Activated naive CD8-positive, alpha-beta T cell treated with anti-CD3 and anti-CD28 coated beads for 36 hours (primary cell): ENCODE results near the gene MT1HL1. TPM values are rescaled to one million over a fixed set of nuclear protein-coding genes. Genes with fewer than 3 reads are reported as not detected.

Source experiments
- DNase-seq: peaks from one replicate; pipeline ENCODE4 v3.0.0; 2021
- H3K27ac Mint-ChIP-seq: one replicate; pipeline ENCODE4 v1.8.0; 2022; ENCODE audit warnings: mild to moderate bottlenecking, moderate library complexity, mixed read lengths
- H3K27me3 Mint-ChIP-seq: one replicate; pipeline ENCODE4 v1.8.0; 2022; ENCODE audit warnings: mild to moderate bottlenecking, mixed read lengths
- H3K36me3 Mint-ChIP-seq: one replicate; pipeline ENCODE4 v1.8.0; 2021; ENCODE audit warnings: mild to moderate bottlenecking, mixed read lengths
- H3K4me1 Mint-ChIP-seq: one replicate; pipeline ENCODE4 v1.8.0; 2021; ENCODE audit warnings: mixed read lengths
- H3K4me3 Mint-ChIP-seq: one replicate; pipeline ENCODE4 v1.8.0; 2022; ENCODE audit warnings: mild to moderate bottlenecking, moderate library complexity, mixed read lengths
- H3K9me3 Mint-ChIP-seq: one replicate; pipeline ENCODE4 v1.8.0; 2022; ENCODE audit warnings: mixed read lengths
- total RNA-seq, 2 experiments: library from RNA; stranded (reverse); gene quantifications; one replicate each; pipeline ENCODE4 v1.2.3, GENCODE V29; 2021

The MT1HL1 gene
- total RNA-seq, 2 experiments from 2014 or later: not detected

DNA sequence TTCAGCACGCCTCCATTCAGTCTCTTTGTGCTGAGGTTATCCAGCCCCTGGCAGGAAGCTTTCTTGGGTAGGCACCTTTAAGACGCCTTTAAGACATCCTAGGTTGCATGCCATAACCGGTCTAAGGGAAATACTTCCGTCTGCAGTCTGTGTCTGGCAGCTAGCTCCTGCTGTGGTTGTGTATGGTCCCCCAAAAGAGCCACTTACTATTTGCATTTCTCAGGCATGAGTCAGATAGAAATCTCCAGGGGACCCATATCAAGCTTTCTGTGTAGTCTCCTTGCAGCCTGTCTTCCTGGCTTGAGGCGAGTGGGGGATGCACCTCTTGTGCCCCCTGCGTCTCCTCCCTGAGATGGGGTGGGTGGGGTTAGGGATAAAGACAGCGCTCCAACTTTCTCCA is 27.8 kb upstream of the MT1HL1 start:
- DNase-seq: no peak
- Mint-ChIP-seq H3K4me1 (no peaks in the 10 kb centered on the region), H3K27ac (no peak overlapping the region), H3K36me3 (no peaks in the 10 kb centered on the region), H3K9me3 (no peaks in the 10 kb centered on the region), H3K27me3 (peaks cover 35% of the 10 kb centered on the region), H3K4me3 (no peak overlapping the region)

DNA sequence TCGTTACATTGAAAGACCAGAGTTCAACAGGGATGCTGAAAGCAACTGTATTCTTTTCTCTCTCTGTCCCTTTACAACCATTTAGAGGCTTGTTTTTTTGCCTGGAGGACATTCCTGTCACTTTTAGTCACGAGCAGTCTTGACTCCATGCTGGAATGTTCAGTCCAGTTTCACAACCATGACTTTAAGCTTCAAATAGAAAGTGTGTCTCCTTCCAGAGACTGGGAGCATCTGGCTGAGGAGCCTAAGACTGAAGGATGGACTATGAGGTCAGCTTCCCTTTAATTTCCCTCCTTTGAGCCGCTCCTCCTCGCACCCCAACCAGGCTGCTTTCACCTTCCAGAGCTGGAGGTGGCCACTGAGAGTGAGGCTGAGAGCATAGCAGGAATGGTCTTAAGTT is 27.2 kb upstream of the MT1HL1 start:
- Mint-ChIP-seq H3K27me3 (peaks cover 35% of the 10 kb centered on the region), H3K27ac (no peak overlapping the region), H3K4me1 (no peaks in the 10 kb centered on the region), H3K36me3 (no peaks in the 10 kb centered on the region), H3K9me3 (no peaks in the 10 kb centered on the region), H3K4me3 (no peak overlapping the region)
- DNase-seq: no peak

DNA sequence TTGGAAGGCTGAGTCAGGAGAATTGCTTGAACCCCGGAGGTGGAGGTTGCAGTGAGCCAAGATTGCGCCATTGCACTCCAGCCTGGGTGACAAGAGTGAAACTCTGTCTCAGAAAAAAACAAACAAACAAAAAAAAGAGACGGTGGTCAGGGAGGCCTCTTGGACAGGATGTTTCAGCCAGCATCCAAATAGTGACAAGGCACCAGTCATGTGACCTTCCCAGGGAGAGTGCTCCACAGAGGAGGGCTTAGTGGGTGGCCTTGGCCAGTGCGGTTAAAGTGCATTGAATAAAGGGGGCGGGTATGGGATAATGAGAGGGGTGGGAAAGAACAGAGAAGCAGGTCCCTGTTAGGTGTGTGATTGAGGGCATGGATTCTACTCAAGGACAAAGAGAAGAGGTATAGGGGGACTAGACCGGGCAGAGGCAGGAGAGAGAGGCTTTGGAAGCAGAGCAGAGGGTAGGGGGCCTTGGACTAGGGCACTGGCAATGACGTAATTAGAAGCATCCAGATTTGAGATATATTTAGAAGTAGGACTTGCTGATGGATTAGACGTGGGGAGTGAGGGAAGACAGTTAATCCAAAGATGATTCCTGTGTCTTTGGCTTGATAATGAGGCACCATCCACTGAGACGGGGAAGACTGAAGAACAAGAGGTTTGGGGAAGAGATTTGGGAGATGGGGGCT is 25.8 kb upstream of the MT1HL1 start:
- no peak overlapping the region for H3K27ac Mint-ChIP-seq
- H3K9me3 Mint-ChIP-seq: peaks cover 4% of the 10 kb centered on the region
- H3K27me3 Mint-ChIP-seq: peaks cover 35% of the 10 kb centered on the region
- H3K36me3 Mint-ChIP-seq: no peaks in the 10 kb centered on the region
- no peak overlapping the region for H3K4me3 Mint-ChIP-seq
- no peaks in the 10 kb centered on the region for H3K4me1 Mint-ChIP-seq
- no peak for DNase-seq

DNA sequence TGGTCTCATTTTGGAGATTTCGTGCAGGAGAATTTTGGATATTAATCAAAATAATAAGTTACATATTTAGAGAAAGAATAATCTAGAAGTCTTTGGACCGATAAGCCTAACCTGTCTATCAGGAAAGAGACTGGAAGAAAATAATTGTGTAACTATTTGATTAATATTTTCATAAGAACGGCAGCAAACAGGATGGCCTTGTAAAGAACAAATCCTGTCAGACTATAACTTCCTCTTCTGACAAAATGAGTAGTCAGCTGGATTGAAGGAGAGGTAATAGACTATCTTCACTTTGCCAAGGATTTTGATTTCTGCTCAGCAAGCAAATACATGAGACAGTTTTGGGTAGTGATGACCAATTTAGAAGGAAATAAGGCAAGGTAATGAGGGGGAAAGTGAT is 25.0 kb upstream of the MT1HL1 start:
- H3K27ac Mint-ChIP-seq: no peak overlapping the region
- H3K27me3 Mint-ChIP-seq: peaks cover 30% of the 10 kb centered on the region
- DNase-seq: no peak
- H3K9me3 Mint-ChIP-seq: peaks cover 4% of the 10 kb centered on the region
- H3K36me3 Mint-ChIP-seq: no peaks in the 10 kb centered on the region
- no peak overlapping the region for H3K4me3 Mint-ChIP-seq
- no peaks in the 10 kb centered on the region for H3K4me1 Mint-ChIP-seq

DNA sequence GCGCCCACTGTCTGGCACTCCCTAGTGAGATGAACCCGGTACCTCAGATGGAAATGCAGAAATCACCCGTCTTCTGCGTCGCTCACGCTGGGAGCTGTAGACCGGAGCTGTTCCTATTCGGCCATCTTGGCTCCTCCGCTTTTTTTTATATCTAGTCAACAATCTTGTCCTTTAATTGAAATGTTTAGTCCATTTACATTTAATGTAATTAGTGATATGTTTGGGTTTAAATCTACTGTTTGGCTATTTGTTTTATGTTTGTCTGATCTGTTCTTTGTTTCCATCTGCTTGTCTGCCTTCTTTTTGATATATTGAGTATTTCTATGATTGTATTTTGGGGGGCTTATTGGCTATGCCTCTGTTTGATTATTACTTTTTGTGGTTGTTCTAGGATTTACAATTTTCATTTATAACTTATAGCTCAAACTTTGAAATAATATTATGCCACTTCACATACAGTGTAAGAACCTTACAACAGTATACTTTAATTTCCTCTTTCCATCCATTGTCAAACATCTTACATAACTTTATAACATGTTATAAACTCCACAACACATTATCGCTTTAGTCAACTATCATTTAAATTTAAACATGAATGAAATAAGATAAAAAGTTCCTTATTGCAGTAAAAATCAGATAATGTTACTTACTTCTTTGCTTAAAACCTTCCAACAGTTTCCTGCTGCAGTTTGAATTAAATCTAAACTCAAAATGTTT is 21.3 kb upstream of the MT1HL1 start:
- no peaks in the 10 kb centered on the region for H3K36me3 Mint-ChIP-seq
- no peak overlapping the region for H3K27ac Mint-ChIP-seq
- H3K27me3 Mint-ChIP-seq: peaks cover 24% of the 10 kb centered on the region
- no peaks in the 10 kb centered on the region for H3K4me1 Mint-ChIP-seq
- H3K4me3 Mint-ChIP-seq: no peak overlapping the region
- no peak for DNase-seq
- peaks cover 4% of the 10 kb centered on the region for H3K9me3 Mint-ChIP-seq

DNA sequence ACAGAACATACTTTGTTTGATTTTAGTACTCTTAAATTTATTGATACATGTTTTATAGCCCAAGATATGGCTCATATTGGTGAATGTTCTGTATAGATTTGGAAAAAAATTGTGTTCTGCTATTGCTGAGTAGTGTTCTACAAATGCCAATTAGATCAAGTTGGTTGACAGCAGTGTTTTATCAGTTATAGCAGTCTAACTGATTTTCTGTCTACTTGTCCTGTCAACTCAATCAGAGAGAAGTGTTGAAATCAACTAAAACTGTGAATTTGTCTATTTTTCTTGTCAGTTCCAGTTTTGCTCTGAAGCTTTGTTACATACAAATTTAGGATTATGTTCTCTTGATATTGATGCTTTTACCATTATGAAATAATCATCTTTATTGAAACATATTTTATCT is 14.7 kb upstream of the MT1HL1 start:
- no peaks in the 10 kb centered on the region for H3K36me3 Mint-ChIP-seq
- DNase-seq: no peak
- no peaks in the 10 kb centered on the region for H3K9me3 Mint-ChIP-seq
- no peak overlapping the region for H3K27ac Mint-ChIP-seq
- no peaks in the 10 kb centered on the region for H3K4me1 Mint-ChIP-seq
- peaks cover 6% of the 10 kb centered on the region for H3K27me3 Mint-ChIP-seq
- H3K4me3 Mint-ChIP-seq: no peak overlapping the region

DNA sequence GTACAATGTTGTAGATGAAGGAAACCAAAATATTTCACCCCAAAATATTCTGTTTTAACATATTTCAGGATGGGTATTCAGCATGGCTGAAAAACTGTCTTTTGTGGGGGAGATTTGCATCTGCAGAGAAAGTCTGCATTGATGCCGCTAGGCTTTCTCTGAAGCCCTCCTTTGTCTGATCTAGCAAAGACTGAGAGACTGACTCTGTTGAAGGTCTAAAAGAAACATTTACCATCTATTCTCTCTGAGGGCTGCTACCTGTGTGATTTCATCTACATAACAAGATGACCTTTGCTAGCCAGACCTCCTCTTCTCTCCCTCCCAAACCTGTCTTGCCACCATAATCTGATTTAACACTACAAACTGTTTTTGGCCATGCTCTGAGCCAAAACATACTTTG is 12.4 kb upstream of the MT1HL1 start:
- Mint-ChIP-seq H3K9me3 (no peaks in the 10 kb centered on the region), H3K27me3 (peaks cover 6% of the 10 kb centered on the region), H3K36me3 (no peaks in the 10 kb centered on the region), H3K4me1 (no peaks in the 10 kb centered on the region), H3K27ac (no peak overlapping the region), H3K4me3 (no peak overlapping the region)
- DNase-seq: no peak

DNA sequence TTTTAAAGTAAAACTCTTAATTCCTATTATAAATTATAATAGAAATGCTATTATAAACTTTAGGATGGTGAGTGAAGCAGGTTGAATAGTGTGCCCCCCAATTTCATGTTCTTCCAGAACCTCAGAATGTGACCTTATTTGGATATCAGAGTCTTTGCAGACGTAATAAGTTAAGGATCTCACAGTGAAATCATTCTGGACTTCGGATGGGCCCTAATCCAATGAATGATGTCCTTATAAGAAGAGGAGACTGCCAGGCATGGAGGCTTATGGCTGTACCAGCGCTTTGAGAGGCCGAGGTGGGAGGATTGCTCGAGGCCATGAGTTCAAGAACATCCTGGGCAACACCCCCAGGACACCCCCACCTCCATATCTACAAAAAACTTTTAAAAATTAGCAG is 9.4 kb upstream of the MT1HL1 start:
- Mint-ChIP-seq H3K4me1 (no peaks in the 10 kb centered on the region), H3K4me3 (no peak overlapping the region), H3K27ac (no peak overlapping the region), H3K27me3 (peaks cover 4% of the 10 kb centered on the region), H3K36me3 (no peaks in the 10 kb centered on the region), H3K9me3 (no peaks in the 10 kb centered on the region)
- DNase-seq: no peak

DNA sequence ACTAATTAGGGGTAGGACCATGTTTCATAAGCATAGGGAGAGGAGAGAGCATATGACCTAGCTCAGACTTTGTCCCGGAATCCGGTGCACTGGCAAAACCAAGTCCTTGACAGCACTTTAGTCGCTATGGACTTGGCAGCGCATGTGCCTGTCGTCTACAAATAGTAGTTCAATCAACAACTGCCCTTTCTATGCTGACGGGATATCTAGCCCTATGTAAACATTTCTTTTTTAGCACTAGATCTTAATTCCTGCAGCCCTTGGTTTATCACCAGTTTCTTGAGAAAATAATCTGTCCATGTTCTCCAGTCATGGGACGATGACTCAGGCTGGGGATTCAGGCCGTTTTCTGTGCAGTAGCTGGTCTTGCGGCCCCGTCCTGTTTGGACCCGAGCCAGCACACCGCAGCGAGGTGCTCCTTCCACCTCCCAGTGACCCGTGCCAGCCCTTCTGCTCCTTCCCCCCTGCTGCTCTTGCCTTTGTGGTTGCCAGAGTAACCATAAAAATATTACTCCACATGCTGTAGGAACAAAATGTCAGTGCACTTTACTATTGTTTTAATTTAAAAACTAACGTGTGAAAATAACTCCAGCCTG is 8.6 kb upstream of the MT1HL1 start:
- no peak for DNase-seq
- H3K27me3 Mint-ChIP-seq: no peaks in the 10 kb centered on the region
- H3K4me1 Mint-ChIP-seq: no peaks in the 10 kb centered on the region
- no peak overlapping the region for H3K27ac Mint-ChIP-seq
- H3K36me3 Mint-ChIP-seq: no peaks in the 10 kb centered on the region
- H3K9me3 Mint-ChIP-seq: no peaks in the 10 kb centered on the region
- H3K4me3 Mint-ChIP-seq: no peak overlapping the region

DNA sequence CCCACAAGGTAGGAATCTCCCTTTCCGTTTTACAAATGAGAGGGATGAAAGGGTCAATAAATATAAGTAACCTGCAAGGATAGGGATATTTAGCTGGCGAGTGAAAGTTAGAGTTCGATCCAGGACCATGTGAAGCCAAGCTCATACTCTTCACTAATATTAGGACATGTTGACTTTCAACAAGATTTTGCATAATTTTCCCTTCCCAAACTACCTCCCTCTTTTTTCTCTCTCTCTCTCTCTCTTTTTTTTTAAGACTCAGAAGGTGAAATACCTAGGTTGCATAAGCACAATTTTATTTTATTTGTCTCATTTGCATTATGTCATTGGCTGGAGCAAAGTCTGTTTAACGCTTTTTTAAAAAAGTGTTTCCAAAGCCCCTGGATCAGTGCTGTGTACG is 8.1 kb upstream of the MT1HL1 start:
- no peaks in the 10 kb centered on the region for H3K9me3 Mint-ChIP-seq
- no peaks in the 10 kb centered on the region for H3K27me3 Mint-ChIP-seq
- no peaks in the 10 kb centered on the region for H3K36me3 Mint-ChIP-seq
- H3K27ac Mint-ChIP-seq: no peak overlapping the region
- no peak overlapping the region for H3K4me3 Mint-ChIP-seq
- no peaks in the 10 kb centered on the region for H3K4me1 Mint-ChIP-seq
- no peak for DNase-seq

DNA sequence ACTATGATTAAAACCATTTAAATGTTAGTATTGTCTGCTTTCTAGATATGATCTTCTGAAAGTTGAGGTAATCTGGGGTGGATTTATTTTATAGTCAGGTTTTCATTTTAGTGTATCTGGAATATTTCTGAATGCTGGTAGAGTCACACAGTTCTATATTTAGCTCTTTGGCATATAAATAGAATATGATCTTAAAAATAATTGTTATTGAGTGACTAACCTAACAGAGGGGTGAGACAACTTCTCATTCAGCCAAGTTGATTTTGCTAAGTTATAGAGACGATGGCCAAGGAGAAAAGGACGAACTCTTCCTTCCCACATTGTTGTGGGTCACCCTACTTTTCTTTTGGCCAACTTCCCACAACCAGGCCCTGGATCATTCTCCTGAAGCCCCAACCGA is 7.2 kb upstream of the MT1HL1 start:
- Mint-ChIP-seq H3K27me3 (no peaks in the 10 kb centered on the region), H3K36me3 (no peaks in the 10 kb centered on the region), H3K4me1 (no peaks in the 10 kb centered on the region), H3K9me3 (no peaks in the 10 kb centered on the region), H3K27ac (no peak overlapping the region), H3K4me3 (no peak overlapping the region)
- DNase-seq: no peak

DNA sequence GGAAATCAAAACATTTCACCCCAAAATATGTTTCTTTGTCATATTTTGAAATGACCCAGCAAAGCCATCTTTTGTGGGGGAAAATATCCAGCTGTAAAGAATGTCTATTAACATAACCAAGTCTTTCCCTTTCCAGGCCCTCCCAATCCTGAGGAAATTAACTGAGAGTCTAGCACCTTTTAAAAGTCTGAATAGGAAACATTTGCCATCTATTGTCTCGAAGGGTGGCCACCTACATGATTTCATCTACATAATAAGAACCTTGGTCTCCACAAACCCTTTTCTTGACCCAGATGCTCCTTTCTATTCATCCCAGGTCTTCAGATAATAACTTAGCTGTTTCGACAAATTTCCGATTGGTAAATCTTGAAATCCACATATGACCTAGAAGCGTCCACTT is 5.4 kb upstream of the MT1HL1 start:
- H3K36me3 Mint-ChIP-seq: no peaks in the 10 kb centered on the region
- no peaks in the 10 kb centered on the region for H3K27me3 Mint-ChIP-seq
- no peak overlapping the region for H3K4me3 Mint-ChIP-seq
- H3K27ac Mint-ChIP-seq: no peak overlapping the region
- DNase-seq: no peak
- H3K4me1 Mint-ChIP-seq: no peaks in the 10 kb centered on the region
- H3K9me3 Mint-ChIP-seq: no peaks in the 10 kb centered on the region

DNA sequence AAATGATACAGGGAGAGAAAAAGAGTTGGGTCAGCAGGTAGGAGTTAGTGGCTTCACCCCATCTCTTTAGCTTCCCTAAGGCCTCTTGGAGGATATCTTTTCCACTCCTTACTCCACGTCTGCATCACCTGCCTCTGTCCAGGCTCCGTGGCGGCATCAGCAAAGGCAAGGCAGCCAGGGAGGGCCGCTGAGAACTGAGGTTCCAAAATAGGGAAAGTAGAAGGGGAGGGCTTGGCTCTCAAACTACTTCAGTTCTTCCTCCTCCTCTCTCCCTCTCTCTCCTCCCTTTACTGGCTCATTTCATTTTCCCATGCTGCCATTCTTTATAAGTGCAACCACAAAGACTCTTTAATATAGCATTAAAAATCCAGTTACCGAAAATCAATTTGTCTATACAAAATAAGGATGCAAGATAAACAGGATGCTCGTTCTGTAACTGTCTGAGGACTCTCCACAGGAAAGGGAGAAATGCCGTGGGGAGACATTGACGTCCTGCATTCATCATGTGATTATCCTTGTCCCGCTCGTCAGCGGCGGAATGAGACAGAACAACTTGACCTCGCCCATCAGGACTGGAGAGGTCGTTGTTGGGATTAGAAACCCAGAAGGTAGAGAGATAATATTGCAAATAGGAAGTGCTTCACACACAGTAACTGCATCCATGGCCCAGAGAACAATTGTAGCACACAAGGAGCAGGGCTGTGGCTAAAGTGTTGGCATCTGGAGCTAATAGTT is 3.1 kb upstream of the MT1HL1 start:
- H3K27ac Mint-ChIP-seq: no peak overlapping the region
- H3K4me3 Mint-ChIP-seq: no peak overlapping the region
- no peaks in the 10 kb centered on the region for H3K36me3 Mint-ChIP-seq
- no peaks in the 10 kb centered on the region for H3K9me3 Mint-ChIP-seq
- DNase-seq: no peak
- H3K4me1 Mint-ChIP-seq: no peaks in the 10 kb centered on the region
- no peaks in the 10 kb centered on the region for H3K27me3 Mint-ChIP-seq

DNA sequence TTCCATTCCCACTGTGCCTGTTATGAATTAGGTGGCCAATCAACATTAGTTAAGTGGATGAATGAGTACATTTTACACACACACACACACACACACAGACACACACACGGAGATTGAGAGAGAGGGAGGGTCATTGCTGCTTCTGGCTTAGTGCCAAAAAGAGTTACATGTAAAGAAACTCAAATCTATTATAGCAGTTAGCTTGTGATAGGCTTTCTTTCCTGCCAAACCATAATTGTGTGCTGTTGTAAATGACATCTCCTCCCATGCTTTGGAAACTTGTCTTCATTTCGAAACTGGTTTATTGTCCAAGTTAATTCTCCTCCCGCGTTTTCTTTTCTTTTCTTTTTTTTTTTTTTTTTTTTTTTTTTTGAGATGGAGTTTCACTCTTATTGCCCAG is 1.4 kb upstream of the MT1HL1 start:
- H3K36me3 Mint-ChIP-seq: no peaks in the 10 kb centered on the region
- H3K27ac Mint-ChIP-seq: no peak overlapping the region
- no peak overlapping the region for H3K4me3 Mint-ChIP-seq
- H3K9me3 Mint-ChIP-seq: no peaks in the 10 kb centered on the region
- DNase-seq: no peak
- H3K27me3 Mint-ChIP-seq: no peaks in the 10 kb centered on the region
- H3K4me1 Mint-ChIP-seq: no peaks in the 10 kb centered on the region

DNA sequence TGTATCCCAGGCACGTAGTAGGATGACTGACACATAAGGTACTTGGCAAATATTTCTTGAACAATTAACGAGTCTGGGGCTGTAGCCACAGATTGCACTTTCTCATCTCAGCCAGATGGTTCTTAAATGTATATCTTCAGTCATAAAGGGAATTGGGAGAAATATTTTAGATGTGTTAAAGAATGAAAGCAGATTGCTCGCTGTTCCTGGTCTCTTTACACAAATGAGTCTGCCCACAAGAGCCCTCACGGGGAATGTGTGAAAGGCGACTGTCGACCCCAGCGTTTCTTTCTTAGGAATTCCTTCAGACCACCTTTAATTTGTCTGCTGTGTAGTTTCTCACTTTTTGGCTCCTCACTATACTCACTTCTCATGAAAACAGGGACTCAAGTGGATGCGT is 725 bp downstream of the MT1HL1 start:
- Mint-ChIP-seq H3K4me1 (no peaks in the 10 kb centered on the region), H3K4me3 (no peak overlapping the region), H3K27ac (no peak overlapping the region), H3K9me3 (no peaks in the 10 kb centered on the region), H3K36me3 (no peaks in the 10 kb centered on the region), H3K27me3 (no peaks in the 10 kb centered on the region)
- no peak for DNase-seq
